NCI-H345 treated with DMSO at 0.1 percent for 48 hours (cell line): Measurements from ENCODE around the gene DHX30.
"Not testable (repeated sequence)": the region's sequence is repeated elsewhere in the genome, so short reads cannot be mapped to it uniquely, and the experiment has no call there.

Experiments
- DNase-seq: peaks from one replicate; lab custom pipeline; 2025; ENCODE audit not compliant: unreplicated experiment; lab: John Stamatoyannopoulos, UW

Gene DHX30

GRCh38 chr3:47813551-47814177 lies 10.7 kb downstream of the DHX30 start:
- DNase-seq = no peak

DNA sequence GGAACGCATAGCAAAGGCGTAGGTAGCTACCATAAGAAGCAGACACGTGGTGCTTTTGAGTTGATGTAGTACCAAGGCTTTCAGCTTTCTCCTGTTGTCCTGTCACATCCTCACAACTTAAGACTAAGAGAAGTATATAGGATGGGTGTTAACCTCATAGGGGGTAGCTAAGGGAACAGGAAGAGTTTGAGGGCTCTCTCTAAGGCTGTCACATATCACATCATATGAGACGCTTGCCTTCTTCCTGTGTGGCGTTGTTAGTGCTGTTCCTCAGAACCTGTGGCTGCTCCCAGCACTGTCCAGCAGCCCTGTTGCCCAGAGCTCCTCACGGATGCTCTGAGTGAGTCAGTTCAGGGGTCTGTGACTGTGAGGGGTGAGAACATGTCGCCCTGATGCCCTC lies 14.7 kb downstream of the DHX30 start:
- DNase-seq = no peak

- DNase-seq = peak; percentile 50
Measured at GRCh38 chr3:47824541-47825473, 21.9 kb downstream of the DHX30 start.

DNA sequence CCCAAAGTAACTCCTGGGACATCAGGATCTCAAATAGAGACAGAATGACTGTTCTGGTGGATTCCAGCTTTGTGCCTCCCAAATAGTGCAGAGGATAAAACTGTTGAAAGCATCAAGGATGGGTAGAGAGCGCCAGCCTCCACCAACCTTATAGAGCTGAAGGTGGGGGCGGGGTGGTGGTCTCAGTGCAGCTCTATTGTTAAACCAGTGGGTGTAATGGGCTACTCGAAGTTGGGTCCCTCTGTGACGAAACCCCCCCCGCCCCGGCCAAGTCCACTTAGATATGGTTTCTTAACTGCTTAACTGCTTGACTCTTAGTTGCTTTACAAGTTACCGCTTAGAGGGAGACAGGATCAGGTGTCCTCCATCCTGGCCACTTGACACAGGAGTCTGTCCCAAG lies 22.7 kb downstream of the DHX30 start:
- DNase-seq = no peak

- DNase-seq = not testable (repeated sequence)
Measured at GRCh38 chr3:47829482-47829881, 26.5 kb downstream of the DHX30 start.

- DNase-seq = no peak
Measured at GRCh38 chr3:47836986-47837385, 34.0 kb downstream of the DHX30 start.

DNA sequence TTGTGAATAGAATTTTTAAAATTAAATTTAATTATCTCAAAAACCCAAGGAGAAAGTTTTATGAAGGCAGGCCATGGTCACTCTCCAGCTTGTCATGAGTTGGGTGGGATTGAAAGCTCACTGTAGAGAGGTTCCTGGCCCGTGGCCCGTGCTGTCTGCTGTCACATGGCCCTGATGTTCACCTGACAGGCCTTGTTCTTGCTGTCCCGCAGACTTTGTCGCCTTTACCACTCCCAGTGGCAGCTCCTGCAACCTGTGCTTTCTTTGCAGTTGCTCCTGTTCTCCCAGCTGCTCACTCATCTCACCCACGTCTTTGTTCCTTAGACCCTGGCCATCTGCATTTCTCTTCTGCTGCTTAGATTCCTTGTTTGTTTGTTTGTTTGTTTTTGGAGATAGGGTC lies 35.6 kb downstream of the DHX30 start:
- no peak for DNase-seq

DNA sequence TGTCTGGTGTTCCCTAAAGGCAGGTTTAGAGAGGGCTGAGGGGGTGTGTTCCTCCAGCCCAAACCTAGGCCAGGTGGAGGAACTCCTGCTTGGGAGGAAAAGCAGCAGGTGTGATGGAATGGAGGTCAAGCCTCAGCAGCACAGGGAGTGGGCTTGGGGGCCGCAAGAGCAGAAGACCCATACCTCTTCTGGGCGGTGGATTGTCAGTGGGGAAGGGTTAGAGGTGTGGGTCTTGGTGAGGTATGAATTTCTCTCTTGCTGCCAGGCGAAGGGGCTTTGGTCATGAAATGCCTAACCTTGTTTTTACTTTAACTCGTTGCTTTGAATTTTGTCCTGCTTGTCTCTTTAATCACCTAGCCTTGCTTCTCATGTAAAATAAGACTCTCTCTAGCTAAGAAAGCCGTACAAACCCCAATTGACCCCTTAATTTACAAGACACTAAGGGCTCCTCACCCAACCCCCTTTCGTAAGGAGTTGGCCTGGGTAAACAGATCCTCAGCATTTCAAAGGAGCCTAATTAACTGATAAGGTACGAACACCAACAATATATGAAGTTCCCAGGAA lies 38.9 kb downstream of the DHX30 start:
- no peak for DNase-seq

- DNase-seq = no peak
Measured at GRCh38 chr3:47846186-47846879, 43.4 kb downstream of the DHX30 start.

DNA sequence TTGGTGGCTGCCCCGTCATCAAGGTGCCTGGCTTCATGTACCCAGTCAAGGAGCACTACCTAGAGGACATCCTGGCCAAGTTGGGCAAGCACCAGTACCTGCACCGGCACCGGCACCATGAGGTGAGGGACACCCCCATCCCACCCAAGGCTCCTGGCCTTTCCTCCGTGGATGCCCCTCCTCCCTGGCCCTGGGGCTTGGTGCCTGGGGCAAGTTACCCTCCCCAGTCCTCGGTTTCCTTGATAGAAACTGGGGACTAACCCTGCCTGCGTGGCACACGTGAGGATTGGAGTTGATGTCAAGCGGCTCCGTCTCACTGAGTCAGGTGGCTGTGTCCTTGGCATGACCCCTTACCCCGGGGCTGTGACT lies 43.9 kb downstream of the DHX30 start:
- DNase-seq = no peak

DNA sequence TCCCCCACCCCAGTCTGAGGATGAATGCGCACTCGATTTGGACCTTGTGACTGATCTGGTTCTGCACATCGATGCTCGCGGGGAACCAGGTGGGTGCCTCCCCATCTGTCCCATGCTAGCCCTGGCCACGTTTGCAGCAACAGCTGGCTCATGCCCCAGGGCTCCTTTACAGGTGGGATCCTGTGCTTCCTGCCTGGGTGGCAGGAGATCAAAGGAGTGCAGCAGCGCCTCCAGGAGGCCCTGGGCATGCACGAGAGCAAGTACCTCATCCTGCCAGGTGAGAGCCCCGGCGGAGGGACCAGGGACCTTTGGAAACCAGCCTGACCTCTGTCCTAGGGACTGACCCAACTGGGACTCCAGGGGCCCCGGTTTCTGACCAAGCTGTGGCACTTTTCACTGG lies 44.3 kb downstream of the DHX30 start:
- no peak for DNase-seq

- no peak for DNase-seq
Measured at GRCh38 chr3:47847801-47848518, 45.0 kb downstream of the DHX30 start.

DNA sequence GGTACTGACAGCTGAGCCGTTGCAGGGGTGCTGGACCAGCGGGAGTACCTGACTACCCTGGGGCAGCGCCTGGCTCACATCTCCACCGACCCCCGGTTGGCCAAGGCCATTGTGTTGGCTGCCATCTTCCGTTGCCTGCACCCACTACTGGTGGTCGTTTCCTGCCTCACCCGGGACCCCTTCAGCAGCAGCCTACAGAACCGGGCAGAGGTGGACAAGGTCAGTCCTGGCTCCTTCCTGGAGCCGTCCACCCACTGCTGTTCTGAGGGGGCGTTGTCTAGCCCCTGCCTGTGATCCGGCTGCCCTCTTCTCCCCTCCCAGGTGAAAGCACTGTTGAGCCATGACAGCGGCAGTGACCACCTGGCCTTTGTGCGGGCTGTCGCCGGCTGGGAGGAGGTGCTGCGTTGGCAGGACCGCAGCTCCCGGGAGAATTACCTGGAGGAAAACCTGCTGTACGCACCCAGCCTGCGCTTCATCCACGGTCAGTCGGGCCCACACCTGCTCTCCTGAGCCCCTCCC lies 45.7 kb downstream of the DHX30 start:
- no peak for DNase-seq

- no peak for DNase-seq
Measured at GRCh38 chr3:47849186-47849698, 46.3 kb downstream of the DHX30 start.

DNA sequence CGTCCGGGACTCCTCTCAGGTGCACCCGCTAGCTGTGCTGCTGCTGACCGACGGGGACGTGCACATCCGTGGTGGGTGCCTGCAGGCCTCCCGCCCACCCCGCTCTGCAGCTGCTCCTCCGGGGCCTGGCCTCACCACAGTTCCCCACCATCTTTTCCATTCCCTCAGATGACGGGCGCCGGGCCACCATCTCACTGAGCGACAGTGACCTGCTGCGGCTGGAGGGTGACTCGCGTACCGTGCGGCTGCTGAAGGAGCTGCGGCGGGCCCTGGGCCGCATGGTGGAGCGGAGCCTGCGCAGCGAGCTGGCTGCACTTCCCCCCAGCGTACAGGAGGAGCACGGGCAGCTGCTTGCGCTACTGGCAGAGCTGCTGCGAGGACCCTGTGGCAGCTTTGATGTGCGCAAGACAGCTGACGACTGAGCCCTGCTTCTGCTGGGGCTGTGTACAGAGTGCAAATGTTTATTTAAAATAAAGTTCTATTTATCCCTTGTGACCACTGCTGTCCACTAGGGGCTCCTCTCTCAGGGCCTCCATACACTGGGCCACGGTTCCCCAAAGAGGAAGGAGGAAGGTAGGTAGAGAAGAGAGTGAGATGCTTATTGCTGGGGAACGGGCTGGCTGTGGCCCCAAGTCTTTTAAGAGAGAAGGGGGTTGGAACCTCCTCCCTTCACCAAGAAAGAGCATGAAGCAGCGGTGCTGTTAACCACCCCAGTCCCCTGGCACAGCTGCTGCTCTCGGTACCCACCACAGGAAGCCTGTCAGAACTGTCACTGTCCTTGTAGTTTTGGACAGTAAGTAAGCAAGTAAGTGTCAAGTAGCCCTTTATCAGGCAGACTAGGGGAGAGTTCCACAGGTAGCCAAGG lies 47.0 kb downstream of the DHX30 start:
- DNase-seq = no peak

DNA sequence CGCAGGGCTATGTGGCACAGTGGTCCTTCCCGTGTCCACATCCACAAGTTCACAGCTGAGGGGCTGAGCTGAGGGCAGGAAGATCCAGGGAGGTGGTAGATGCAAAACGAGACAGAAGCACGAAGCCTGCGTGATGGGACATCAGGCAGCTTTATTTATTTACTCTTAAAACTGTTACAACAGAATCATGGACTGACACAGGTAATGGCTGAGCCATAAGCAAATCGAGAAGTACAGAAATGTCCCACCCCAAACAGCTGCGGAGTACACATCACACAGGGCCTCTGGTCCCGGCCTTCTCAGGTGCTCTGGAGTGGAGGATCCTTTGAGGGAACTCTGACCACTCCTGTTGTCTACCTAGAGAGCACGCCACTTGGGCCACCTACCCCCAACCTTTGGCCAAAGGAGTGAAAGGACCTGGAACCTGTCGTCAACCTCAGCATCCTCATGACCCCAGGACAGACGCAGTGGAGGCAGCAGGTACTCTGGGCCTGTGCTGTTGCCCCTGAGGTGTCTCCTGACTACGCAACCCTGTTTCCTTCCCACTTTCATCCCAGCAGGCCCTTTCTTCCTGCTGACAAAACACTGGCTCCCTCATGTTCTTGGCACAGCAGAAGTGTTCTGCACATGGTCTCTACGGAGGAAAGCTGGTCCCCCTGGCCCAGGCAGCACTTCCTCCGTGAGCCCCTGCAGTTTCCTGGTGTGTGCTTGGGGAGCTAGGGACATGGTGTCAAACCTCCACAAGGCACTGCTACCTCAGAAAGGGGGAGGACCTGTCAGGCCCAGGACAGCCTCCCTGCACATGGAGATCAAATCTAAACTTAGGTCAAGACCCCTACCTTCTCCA lies 47.8 kb downstream of the DHX30 start:
- DNase-seq = no peak

DNA sequence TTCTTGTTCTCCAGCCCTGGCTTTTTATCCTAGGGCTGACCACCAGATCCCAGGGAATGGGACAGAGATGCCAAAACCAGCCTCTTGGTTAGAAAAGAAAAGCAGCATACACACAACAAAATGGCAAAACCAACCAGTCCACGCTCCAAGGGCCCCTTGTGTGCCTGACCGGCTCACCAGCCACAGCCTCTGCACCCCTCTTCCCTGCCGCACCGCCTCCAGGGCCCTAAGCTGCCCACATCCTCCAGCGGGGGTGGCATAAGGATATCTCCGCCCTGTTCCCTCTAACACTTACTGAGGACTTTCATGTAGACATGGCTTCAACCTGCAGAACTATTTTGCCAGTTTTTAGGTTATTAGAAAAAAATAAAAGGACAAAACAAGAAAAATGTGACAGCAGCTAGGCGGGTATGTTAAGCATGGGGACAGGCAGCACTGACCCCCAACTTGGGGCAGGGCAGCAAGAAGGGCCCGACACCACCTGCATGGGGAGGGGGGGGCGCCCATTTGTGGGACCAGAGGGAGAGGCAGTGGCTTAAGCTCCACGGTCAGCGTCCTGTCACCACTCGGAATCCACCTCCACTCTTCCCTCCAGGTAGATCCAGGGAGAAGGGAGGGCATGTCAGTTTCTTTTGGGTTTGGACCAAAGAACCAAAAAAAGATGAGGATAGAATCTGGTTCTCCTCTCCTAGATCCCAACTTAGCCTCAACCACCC lies 49.1 kb downstream of the DHX30 start:
- no peak for DNase-seq
